Hepatocyte (in vitro differentiated cells): ENCODE measurements around the gene SKAP1.
"Not testable (repeated sequence)": the region's sequence is repeated elsewhere in the genome, so short reads cannot be mapped to it uniquely, and the experiment has no call there.

Experiments used
- EZH2 ChIP-seq: fragments of 200-600 bp; sonication (generic); IDR thresholded peaks from 2 replicates; pipeline ENCODE4 v1.6.1; 2016; ENCODE audit warnings: antibody characterized with exemption, mild to moderate bottlenecking, borderline replicate concordance
- EZH2phosphoT487 ChIP-seq: fragments of 200-600 bp; sonication (generic); IDR thresholded peaks from one replicate; pipeline ENCODE4 v1.6.1; 2018; ENCODE audit warnings: antibody characterized with exemption, mild to moderate bottlenecking, low read depth, moderate library complexity; ENCODE audit not compliant: unreplicated experiment, severe bottlenecking
- TF ChIP-seq, protein P1 (sequence below): fragments of 200-600 bp; sonication (generic); IDR thresholded peaks from 2 replicates; pipeline ENCODE4 v1.5.1; 2016; ENCODE audit warnings: antibody characterized with exemption, mild to moderate bottlenecking; ENCODE audit not compliant: poor library complexity

GRCh38 chr17:48186317-48186716, 243.7 kb downstream of the SKAP1 start:
- TF ChIP-seq, protein P1, sequence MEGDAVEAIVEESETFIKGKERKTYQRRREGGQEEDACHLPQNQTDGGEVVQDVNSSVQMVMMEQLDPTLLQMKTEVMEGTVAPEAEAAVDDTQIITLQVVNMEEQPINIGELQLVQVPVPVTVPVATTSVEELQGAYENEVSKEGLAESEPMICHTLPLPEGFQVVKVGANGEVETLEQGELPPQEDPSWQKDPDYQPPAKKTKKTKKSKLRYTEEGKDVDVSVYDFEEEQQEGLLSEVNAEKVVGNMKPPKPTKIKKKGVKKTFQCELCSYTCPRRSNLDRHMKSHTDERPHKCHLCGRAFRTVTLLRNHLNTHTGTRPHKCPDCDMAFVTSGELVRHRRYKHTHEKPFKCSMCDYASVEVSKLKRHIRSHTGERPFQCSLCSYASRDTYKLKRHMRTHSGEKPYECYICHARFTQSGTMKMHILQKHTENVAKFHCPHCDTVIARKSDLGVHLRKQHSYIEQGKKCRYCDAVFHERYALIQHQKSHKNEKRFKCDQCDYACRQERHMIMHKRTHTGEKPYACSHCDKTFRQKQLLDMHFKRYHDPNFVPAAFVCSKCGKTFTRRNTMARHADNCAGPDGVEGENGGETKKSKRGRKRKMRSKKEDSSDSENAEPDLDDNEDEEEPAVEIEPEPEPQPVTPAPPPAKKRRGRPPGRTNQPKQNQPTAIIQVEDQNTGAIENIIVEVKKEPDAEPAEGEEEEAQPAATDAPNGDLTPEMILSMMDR: not testable (repeated sequence)
- TF ChIP-seq EZH2, EZH2phosphoT487: not testable (repeated sequence)
